Stomach smooth muscle (tissue), 2 donors: ENCODE measurements around the gene MBTPS1.
A peak's percentile ranks its signal among the peaks of the same experiment; 100 is the strongest.
"Not testable (repeated sequence)": the region's sequence is repeated elsewhere in the genome, so short reads cannot be mapped to it uniquely, and the experiment has no call there.

Source experiments
- H3K27ac ChIP-seq: one replicate; pipeline ENCODE4 v1.7.0; 2013; ENCODE audit warnings: mild to moderate bottlenecking, low read length, inconsistent platforms
- H3K27me3 ChIP-seq, 2 donors: one replicate each; pipeline ENCODE4 v1.7.0; 2013; ENCODE audit warnings: low read length in 2 of 2; ENCODE audit not compliant: insufficient read depth in 2 of 2, control insufficient read depth in 1 of 2
- H3K36me3 ChIP-seq, 2 donors: one replicate each; pipeline ENCODE4 v1.7.0; 2013; ENCODE audit warnings: low read length in 2 of 2; ENCODE audit not compliant: control insufficient read depth in 2 of 2, insufficient read depth in 2 of 2
- H3K4me1 ChIP-seq: one replicate; pipeline ENCODE4 v1.7.0; 2013; ENCODE audit warnings: low read length; ENCODE audit not compliant: control insufficient read depth, insufficient read depth
- H3K4me3 ChIP-seq, 2 donors: one replicate each; pipeline ENCODE4 v1.7.0; 2013; ENCODE audit warnings: low read length in 2 of 2
- H3K9ac ChIP-seq, 2 donors: one replicate each; pipeline ENCODE4 v1.7.0; 2013; ENCODE audit warnings: low read length in 2 of 2, mild to moderate bottlenecking in 1 of 2
- H3K9me3 ChIP-seq, 2 donors: one replicate each; pipeline ENCODE4 v1.7.0; 2013; ENCODE audit warnings: low read length in 2 of 2; ENCODE audit not compliant: control insufficient read depth in 2 of 2
- donor health status: healthy.
- donor health status: Pancreatic carcinoma.

Gene MBTPS1

GRCh38 chr16:84111949-84112348 lies 4.8 kb downstream of the MBTPS1 start:
- not testable (repeated sequence) for H3K4me3 ChIP-seq, H3K9ac ChIP-seq, H3K27me3 ChIP-seq, H3K9me3 ChIP-seq, H3K27ac ChIP-seq, H3K36me3 ChIP-seq
- H3K4me1 ChIP-seq, result peaks cover 24% of the 10 kb centered on the region

DNA sequence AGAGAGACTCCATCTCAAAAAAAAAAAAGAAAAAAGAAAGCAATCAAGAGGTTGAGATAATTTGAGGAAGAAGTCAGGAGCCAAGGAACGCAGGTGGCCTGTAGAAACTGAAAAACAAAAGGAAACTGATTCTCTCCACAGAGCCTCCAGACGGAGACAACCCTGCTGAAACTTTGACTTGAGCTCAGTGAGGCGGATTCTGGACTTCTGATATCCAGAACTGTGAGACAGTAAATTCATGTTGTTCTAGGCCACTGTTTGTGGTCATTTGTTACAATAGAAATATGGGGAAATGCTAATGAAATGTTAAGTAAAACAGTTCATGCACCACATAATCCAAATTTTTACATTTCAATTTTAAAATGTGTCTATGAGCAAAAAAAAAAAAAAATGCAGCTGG lies 5.2 kb downstream of the MBTPS1 start:
- no peak overlapping the region for H3K9ac ChIP-seq
- peaks cover 24% of the 10 kb centered on the region for H3K4me1 ChIP-seq
- no peak overlapping the region for H3K27ac ChIP-seq
- no peak overlapping the region for H3K4me3 ChIP-seq
- peaks cover 0 to 8% of the 10 kb centered on the region in 2 donors for H3K36me3 ChIP-seq
- H3K9me3 ChIP-seq, result no peaks in the 10 kb centered on the region
- H3K27me3 ChIP-seq, result no peaks in the 10 kb centered on the region

GRCh38 chr16:84110527-84110926 lies 6.2 kb downstream of the MBTPS1 start:
- H3K9ac ChIP-seq, result no peak overlapping the region
- H3K27me3 ChIP-seq, result no peaks in the 10 kb centered on the region
- H3K4me3 ChIP-seq, result no peak overlapping the region
- no peak overlapping the region for H3K27ac ChIP-seq
- peaks cover 20% of the 10 kb centered on the region for H3K4me1 ChIP-seq
- H3K36me3 ChIP-seq, result peaks cover 0 to 9% of the 10 kb centered on the region in 2 donors
- no peaks in the 10 kb centered on the region for H3K9me3 ChIP-seq

DNA sequence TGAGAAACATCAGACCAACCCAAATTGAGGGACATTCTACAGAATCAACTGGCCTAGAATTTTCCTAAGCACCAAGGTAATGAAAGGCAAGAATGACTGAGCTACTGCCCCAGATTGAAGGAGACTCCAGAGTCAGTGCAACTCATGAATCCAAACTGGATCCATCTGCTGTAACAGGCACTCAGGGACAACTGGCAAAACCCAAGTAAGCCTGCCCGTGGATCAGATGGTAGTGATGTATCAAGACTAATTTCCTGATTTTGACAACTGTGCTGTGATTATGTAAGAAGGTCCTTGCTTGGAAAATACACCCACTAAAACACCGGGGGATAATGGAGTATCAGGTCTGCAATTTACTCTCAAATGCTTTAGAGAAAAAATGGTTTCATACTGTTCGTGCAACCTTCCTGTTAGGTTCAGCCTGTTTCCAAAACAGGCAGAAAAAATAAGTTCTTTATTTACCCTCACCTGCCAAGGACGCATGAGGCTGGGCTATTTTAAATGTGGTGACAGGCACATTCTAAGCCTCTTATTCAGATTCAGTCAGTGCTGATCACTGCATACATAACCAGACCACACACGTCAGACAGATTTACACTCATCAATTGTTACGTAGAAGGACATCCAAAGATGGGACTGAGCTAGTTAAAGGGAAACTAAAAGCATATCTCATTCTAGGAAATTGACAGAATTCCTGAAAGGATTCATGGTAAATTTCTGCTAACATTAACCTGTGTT lies 7.0 kb downstream of the MBTPS1 start:
- H3K27me3 ChIP-seq, result no peaks in the 10 kb centered on the region
- no peaks in the 10 kb centered on the region for H3K9me3 ChIP-seq
- H3K27ac ChIP-seq, result no peak overlapping the region
- H3K9ac ChIP-seq, result peak overlapping the region in 1 of 2 donors; percentile 36
- peaks cover 14% of the 10 kb centered on the region for H3K4me1 ChIP-seq
- H3K36me3 ChIP-seq, result peaks cover 0 to 13% of the 10 kb centered on the region in 2 donors
- no peak overlapping the region for H3K4me3 ChIP-seq

DNA sequence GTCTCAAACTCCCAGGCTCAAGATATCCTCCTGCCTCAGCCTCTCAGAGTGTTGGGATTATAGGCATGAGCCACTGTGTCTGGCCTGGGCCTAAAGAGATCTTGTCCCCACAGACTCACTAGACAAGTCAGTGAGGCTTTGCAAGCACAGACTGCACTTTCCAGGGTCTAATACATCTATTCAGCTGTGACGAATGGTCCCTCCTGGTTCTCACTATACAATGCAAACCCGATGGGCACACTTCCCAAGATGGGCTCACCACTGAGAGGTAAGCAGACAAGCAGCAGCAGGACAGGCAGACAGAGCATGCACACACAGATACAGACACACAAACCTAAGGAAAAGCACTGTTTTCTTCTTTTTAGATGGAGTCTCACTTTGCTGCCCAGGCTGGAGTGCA lies 8.8 kb downstream of the MBTPS1 start:
- Histone ChIP-seq H3K4me1 (peaks cover 17% of the 10 kb centered on the region), H3K27me3 (no peaks in the 10 kb centered on the region), H3K36me3 (peaks cover 0 to 13% of the 10 kb centered on the region in 2 donors), H3K9ac (no peak overlapping the region), H3K4me3 (no peak overlapping the region), H3K27ac (no peak overlapping the region), H3K9me3 (no peaks in the 10 kb centered on the region)

GRCh38 chr16:84105948-84106740 lies 10.6 kb downstream of the MBTPS1 start:
- H3K9me3 ChIP-seq, result no peaks in the 10 kb centered on the region
- H3K4me1 ChIP-seq, result peaks cover 17% of the 10 kb centered on the region
- H3K36me3 ChIP-seq, result peaks cover 4 to 20% of the 10 kb centered on the region in 2 donors
- no peak overlapping the region for H3K27ac ChIP-seq
- no peaks in the 10 kb centered on the region for H3K27me3 ChIP-seq
- no peak overlapping the region for H3K4me3 ChIP-seq
- H3K9ac ChIP-seq, result no peak overlapping the region

GRCh38 chr16:84105301-84105815 lies 11.4 kb downstream of the MBTPS1 start:
- peaks cover 4 to 17% of the 10 kb centered on the region in 2 donors for H3K36me3 ChIP-seq
- H3K4me1 ChIP-seq, result peaks cover 17% of the 10 kb centered on the region
- H3K27me3 ChIP-seq, result no peaks in the 10 kb centered on the region
- H3K4me3 ChIP-seq, result no peak overlapping the region
- no peak overlapping the region for H3K27ac ChIP-seq
- no peaks in the 10 kb centered on the region for H3K9me3 ChIP-seq
- H3K9ac ChIP-seq, result no peak overlapping the region

- peaks cover 4 to 19% of the 10 kb centered on the region in 2 donors for H3K36me3 ChIP-seq
- no peak overlapping the region for H3K9ac ChIP-seq
- H3K4me3 ChIP-seq, result no peak overlapping the region
- no peaks in the 10 kb centered on the region for H3K9me3 ChIP-seq
- H3K27ac ChIP-seq, result no peak overlapping the region
- H3K4me1 ChIP-seq, result peaks cover 7% of the 10 kb centered on the region
- H3K27me3 ChIP-seq, result no peaks in the 10 kb centered on the region
These were observed 12.5 kb downstream of the MBTPS1 start for GRCh38 chr16:84104231-84104630.

GRCh38 chr16:84103678-84104077 lies 13.1 kb downstream of the MBTPS1 start:
- Histone ChIP-seq H3K9me3 (no peaks in the 10 kb centered on the region), H3K27me3 (no peaks in the 10 kb centered on the region), H3K36me3 (peaks cover 4 to 19% of the 10 kb centered on the region in 2 donors), H3K4me3 (no peak overlapping the region), H3K27ac (no peak overlapping the region), H3K9ac (no peak overlapping the region), H3K4me1 (peaks cover 5% of the 10 kb centered on the region)

- no peak overlapping the region for H3K9ac ChIP-seq
- H3K27ac ChIP-seq, result no peak overlapping the region
- H3K36me3 ChIP-seq, result peaks cover 33 to 34% of the 10 kb centered on the region in 2 donors
- H3K27me3 ChIP-seq, result no peaks in the 10 kb centered on the region
- H3K4me3 ChIP-seq, result no peak overlapping the region
- no peaks in the 10 kb centered on the region for H3K4me1 ChIP-seq
- H3K9me3 ChIP-seq, result no peaks in the 10 kb centered on the region
These were observed 17.8 kb downstream of the MBTPS1 start for GRCh38 chr16:84098939-84099338.
